HG02970 (cell line): ENCODE measurements around the gene SAP30.
A peak's percentile ranks its signal among the peaks of the same experiment; 100 is the strongest.

Experiments used
- ATAC-seq: cut with Tn5 transposase; IDR thresholded peaks from one replicate; pipeline ENCODE4 v1.9.1; 2021; ENCODE audit warnings: mild to moderate bottlenecking, moderate library complexity, moderate number of reproducible peaks; ENCODE audit not compliant: unreplicated experiment, low FRiP score

SAP30 gene

GRCh38 chr4:173365359-173365996 lies 5.3 kb upstream of the SAP30 start:
- no peak for ATAC-seq

GRCh38 chr4:173367285-173367684 lies 3.5 kb upstream of the SAP30 start:
- ATAC-seq, result no peak

GRCh38 chr4:173367946-173368345 lies 2.8 kb upstream of the SAP30 start:
- no peak for ATAC-seq

GRCh38 chr4:173370130-173370476 lies 651 bp upstream of the SAP30 start:
- peak; percentile 3 for ATAC-seq

DNA sequence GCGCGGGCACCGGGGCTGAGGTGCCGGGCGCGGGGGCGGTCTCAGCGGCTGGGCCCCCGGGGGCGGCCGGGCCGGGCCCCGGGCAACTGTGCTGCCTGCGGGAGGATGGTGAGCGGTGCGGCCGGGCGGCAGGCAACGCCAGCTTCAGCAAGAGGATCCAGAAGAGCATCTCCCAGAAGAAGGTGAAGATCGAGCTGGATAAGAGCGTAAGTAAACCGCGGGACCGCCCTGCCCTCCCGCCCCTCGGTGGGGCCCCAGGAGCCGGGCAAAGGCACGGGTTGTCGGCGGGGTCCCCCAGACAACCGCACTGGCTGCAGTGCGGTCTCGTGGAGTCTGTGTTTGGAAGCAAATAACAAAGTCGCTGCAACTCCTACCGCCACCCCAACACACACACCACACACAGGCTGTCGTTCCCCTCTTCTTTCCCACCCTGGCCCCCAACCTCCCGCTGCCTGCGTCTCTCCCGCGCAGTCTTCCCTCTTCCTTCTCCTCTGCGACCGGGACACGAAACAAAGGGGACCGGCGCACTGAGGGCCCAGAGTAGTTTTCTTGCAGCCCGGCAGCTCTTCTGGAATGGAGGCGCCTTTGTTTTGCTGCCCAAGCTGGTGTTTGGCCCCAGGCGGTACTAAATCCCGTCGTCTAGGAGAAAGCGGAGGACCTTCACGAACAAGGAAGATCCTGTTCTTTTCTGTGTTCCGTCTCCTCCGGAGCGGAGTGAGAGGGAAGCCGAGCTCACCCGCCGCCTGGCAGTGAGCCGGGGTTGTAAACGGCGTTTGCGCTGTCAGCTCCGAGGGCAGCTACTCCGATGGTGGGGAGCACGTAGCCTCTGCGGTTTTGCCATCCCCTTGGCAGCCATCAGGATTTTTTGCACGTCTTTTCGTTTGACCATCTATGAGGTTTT lies 788 bp downstream of the SAP30 start:
- peak; percentile 32 for ATAC-seq

DNA sequence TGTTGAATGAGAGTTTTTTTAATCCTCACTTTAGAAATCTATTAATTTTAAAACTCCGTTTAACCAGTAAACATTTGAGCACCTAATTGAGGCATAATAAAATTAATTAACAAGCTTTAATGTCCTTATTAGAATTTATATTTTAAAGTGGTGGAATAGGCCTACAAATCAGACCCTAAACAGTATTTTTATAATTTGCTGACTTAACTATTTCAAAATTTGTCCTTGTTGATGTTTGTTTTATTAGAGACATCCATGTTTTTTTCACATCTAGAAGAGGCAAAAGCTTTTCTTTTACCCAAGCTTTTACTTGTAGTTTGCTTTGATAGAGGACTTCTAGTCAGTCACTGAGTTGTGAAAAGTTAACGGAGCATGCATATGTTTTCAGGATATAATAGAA lies 3.8 kb downstream of the SAP30 start:
- ATAC-seq, result no peak

DNA sequence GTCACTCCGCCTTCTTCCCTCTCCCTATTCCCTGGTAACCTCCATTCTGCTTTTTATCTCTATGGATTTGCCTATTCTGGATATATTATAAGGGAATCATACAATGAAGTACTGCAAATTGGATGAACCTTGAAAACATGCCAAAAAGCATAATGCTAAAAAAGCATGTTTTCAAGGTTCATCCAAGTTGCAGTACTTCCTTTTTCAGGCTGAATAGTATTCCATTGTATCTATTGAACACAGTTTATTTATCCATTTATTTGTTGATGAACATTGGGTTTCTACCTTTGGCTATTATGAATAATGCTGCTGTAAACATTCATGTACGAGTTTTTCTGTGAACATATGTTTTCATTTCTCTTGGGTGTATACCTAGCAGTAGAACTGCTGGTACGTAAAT lies 9.2 kb downstream of the SAP30 start:
- no peak for ATAC-seq

DNA sequence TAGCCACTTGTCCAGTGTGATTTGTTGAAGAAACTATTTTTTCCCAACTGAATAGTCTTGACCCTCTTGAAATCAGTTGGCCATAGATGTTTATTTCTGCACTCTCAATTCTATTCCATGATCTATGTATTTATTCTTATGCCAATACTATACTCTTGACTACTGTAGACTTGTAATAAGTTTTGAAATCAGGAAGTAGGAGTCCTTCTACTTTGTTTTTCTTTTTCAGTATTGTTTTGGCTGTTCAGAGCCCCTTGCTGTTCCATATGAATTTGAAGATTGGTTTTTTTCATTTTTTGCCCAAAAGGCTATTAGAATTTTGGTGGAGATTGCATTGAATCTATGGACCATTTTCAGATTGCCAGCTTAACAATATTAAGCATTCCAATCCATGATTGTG lies 10.2 kb downstream of the SAP30 start:
- ATAC-seq, result no peak

DNA sequence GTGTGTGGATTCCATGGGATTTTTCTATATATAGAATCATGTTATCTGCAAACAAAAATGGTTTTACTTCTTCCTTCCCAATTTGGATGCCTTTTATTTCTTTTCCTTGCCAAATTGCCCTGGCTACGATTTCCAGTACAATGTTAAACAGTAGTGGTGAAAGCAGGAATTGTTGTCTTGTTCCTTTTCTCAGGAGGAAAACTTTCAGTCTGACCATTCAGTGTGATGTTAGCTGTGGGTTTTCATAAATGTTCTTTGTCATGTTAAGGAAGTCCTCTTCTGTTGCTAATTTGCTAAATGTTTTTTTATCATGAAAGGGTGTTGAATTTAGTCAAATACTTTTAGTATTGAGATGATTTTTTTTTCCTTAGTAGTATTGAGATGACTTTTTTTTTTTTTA lies 10.9 kb downstream of the SAP30 start:
- no peak for ATAC-seq

GRCh38 chr4:173382349-173382748 lies 11.6 kb downstream of the SAP30 start:
- ATAC-seq, result no peak

DNA sequence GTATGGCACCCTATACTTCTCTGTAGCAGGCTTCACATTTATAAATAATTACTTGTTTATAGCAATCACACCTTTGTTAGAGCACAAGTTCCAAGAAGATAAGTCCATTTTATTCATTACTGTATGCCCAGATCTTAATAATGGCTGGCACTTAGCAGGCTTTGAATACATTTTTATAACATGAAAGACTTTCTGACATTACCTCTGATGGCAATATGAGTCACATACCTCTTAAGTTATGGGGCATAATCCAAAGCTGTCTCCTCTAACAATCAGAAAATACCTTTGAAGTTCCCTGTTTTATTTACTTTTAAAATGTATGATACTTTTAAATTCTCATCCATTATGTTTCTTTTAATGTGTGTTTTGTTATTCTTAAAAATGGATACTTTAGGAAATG lies 16.0 kb downstream of the SAP30 start:
- ATAC-seq, result no peak

DNA sequence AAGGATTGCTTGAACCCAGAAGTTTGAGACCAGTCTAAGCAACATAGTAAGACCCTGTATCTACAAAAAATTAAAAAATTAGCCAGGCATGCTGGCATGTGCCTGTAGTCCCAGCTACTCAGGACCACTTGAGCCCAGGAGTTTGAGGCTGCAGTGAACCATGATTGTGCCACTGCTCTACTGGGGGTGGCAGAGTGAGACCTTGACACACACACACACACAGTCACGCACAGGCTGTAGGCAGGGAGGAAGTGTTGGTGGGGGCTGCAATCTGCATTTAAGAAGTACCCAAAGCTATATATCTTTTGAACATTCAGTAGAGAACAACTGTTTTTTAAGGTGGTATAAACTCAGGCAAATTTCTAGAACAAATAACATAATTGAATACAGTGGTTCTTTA lies 20.9 kb downstream of the SAP30 start:
- ATAC-seq, result no peak

DNA sequence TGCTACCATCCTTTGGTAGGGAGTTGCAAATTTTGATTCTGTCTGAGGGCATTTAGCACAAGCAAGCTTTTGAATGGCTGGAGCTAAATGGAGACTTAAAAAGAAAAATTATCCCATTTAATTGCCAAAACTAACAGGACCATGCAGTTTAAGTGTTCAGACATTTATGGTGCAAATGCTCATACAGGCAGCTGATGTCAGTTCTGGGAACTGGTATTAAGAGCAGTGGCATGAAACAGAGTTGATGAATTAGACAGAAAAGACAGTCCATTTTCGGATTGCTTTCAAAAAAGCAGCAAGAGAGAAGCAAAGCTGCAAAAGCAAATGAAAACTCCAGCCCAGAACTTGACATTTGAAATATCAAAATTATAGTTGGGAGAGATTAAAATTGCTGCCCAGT lies 26.9 kb downstream of the SAP30 start:
- ATAC-seq, result no peak

- ATAC-seq, result no peak
These were observed 27.5 kb downstream of the SAP30 start for GRCh38 chr4:173398220-173398619.

DNA sequence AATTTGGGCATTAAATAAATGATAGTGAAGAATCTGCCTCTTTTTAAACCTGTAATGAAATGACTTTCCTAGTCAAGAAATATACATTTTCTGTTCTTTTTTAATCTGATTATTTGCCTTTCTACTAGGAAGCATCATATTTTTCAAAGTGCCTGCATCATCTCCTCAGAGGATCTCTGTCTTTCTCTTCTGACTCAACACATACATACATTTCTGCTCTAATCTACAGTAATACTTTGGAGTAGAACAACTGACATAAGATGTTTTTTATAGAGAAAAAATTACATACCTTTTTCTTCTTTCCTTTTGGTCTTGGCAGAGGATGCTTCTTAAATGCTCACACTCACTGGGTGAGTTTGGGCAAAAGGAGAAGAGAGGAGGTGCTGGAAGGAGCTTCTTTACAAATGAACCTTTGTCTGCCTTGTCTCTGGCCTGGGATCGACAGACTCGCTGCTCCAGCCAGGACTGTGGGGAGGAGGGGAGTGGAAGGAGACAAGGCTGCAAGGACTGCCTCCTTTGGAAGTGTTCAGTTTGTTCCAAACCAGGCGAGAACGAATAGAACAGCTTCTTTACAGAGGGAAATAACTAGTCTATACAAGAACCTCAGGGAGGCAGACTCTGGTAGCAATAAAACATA lies 28.1 kb downstream of the SAP30 start, which contains the start of gene SCRG1:
Gene SCRG1, minus strand, starts transcription at position 338 of the 637 bp plus-strand sequence. CDS start 7,702 bp downstream, outside the sequence.
- ATAC-seq, result no peak

DNA sequence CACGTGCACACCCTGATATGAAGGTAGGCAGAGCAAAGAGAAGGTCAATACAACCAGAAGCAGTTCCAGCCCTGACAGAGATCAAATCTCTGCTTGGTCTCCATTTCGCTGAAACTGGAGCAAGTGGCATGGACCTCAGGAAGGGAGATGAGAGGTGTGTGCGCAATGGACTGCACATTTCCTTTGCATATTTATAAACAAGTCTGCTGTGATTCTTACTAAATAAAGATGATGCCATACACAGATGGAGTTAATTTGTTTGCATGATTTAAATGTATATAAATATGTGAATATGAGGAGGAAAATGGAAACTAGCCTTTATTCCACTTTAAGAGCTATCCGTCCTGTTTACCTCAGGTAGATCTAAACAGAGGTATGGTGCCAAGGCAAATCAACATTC lies 30.3 kb downstream of the SAP30 start:
- no peak for ATAC-seq

DNA sequence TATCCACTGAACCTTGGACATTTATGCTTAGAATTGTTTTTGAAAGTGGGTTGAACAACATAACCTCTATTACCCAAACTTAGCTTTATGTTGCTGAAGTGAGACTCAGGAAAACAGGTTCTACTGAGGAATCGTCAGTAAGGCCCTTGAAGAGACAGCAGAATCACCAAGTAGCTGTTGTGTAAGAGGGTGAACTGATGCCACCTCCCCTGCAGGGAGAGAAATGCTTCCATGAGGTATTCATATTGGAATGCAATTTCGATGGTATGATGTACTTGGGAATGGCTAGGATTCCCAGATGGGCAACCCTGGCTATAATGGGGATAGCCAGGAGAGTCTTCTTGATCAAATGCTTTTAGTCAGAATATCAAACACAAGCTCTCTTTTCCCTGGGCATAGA lies 32.3 kb downstream of the SAP30 start:
- ATAC-seq, result no peak

DNA sequence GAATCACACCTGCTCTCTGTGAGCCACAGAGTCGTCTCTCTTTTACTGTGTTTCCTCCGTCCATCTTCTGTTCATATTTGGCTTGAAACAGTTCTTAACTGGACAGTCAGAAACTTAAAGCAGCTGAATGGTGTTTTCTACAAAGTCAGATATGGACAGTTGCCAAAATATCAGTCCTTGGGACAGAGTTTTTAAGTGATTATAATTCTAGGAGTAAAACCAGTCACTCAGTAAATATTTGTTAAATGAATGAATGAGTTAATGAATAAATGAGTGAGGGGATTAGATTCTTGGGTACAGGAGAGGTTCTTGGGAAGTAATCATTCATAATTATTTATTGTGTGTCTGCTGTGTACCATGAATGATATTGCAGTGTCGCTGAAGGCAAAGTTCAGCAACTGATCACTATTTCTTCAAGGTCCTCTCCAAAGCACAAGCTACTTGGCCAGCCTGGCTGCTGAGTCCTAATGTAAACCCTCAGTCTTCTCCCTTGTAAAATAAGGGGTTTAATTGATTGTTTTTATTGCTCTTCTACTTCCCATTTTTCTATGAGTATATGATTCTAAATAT lies 33.6 kb downstream of the SAP30 start:
- ATAC-seq, result no peak

DNA sequence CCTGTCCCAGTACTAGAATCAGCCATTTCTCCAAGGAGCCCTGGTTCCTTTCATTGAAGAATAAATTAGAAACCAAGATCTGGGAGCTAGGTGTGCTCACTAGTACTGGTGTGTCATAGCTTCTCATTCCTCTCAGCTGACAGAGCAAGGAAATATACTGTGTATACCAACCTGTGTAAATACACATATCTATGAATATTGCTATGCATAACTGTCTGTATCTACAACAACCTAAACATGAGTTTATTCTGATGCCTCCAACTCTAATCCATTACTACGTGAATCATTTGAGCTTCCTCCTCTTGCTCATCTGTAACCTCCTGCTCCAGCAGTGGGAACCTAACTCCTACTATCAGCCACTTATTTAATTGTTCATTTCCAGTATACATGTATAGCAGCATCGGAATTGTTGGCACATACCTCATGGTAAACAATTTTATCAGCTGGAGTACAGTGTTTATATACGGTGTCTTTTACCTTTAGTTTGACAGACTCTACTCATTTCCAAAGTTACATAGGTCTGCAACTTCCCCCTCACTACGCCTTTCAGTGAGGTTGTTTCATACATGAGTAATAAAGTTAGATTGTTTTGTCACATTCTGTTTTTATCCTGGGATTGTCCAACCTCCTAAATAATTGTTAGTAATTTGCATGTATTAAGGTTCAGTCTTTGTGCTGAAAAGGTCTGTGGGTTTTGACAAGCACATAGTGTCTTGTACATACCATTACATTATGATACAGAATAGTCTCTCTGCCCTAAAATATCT lies 35.3 kb downstream of the SAP30 start:
- no peak for ATAC-seq

GRCh38 chr4:173410079-173410478 lies 39.3 kb downstream of the SAP30 start:
- ATAC-seq, result no peak
